ENCODE results near the gene FHL1. TPM values are rescaled to one million over a fixed set of nuclear protein-coding genes. Genes with fewer than 3 reads are reported as not detected.
A peak's percentile ranks its signal among the peaks of the same experiment; 100 is the strongest.

FHL1 gene
- total RNA-seq, 1 donor from 2014 or later: 1,867 TPM

GRCh38 chrX:136146614-136147314, 569 bp upstream of the FHL1 start:
- no peaks in the 10 kb centered on the region for H3K36me3 ChIP-seq
- no peak for TF ChIP-seq CTCF (IDR thresholded peaks at IDR 0.05; ENCODE audit: borderline replicate concordance)

DNA sequence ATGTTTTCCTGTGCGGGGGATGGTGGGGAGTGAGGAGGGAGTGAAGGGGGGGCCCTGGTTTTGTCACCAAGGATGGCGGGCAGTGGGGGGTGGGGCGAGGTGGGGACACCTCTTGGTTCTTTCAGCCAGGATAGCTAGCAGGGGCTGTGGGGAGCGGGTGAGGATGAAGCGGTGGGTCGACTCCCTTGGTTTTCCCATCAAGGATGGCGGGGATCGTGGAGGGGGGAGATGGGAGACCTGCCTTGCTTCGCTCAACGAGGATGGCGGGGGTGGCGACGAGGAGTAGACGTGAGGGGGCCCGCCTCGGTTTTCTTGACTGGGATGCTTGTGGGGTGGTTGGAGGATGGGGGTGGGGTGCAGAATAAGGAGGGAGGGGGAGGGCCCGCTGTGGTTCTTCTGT, 643 bp downstream of the FHL1 start:
- no peaks in the 10 kb centered on the region for H3K9me3 ChIP-seq (replicated peaks)
- intact Hi-C loops (cut with micrococcal nuclease): no loop called here
- no peaks in the 10 kb centered on the region for H3K27me3 ChIP-seq (ENCODE audit: low read depth)
- H3K36me3 ChIP-seq: no peaks in the 10 kb centered on the region
- no peak for DNase-seq
- no peak for TF ChIP-seq CTCF (IDR thresholded peaks at IDR 0.05; ENCODE audit: borderline replicate concordance)
- peak overlapping the region; percentile 81 for H3K4me3 ChIP-seq
- H3K4me1 ChIP-seq: peaks cover 23% of the 10 kb centered on the region
- H3K27ac ChIP-seq (replicated peaks): peak overlapping the region; percentile 94

More at GRCh38 chrX:136146614-136147314, 569 bp upstream of the FHL1 start:
- H3K27ac ChIP-seq (replicated peaks): peak overlapping the region; percentile 94
- no peaks in the 10 kb centered on the region for H3K27me3 ChIP-seq (ENCODE audit: low read depth)
- peaks cover 16% of the 10 kb centered on the region for H3K4me1 ChIP-seq
- H3K9me3 ChIP-seq (replicated peaks): no peaks in the 10 kb centered on the region
- intact Hi-C loops (cut with micrococcal nuclease): no loop called here
- H3K4me3 ChIP-seq: peak overlapping the region; percentile 81
- DNase-seq: peak; percentile 32

DNA sequence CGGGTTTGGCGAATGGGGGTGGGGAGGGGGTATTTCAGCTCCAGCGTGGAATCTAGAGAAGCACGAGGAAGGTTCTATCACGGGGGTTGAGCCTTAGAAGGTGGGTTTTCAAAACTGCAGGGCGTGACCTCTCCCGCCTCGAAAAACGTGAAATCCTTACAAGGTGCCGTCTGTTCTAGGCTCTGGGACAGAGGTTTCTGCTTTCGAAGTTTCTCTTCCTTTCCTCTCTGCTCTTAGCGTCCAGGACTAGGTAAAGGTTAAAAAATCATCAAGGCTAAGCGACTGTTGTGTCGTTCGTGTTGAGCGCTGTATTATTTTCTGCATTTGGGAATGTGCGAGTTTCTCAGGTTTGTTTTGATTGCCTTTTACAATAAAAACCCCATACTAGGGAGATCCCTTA, 1.1 kb downstream of the FHL1 start:
- TF ChIP-seq CTCF (IDR thresholded peaks at IDR 0.05; ENCODE audit: borderline replicate concordance): no peak
- no peak for DNase-seq
- intact Hi-C loops (cut with micrococcal nuclease): no loop called here
- peak overlapping the region; percentile 94 for H3K27ac ChIP-seq (replicated peaks)
- peak overlapping the region; percentile 81 for H3K4me3 ChIP-seq
- H3K4me1 ChIP-seq: peaks cover 25% of the 10 kb centered on the region
- no peaks in the 10 kb centered on the region for H3K27me3 ChIP-seq (ENCODE audit: low read depth)
- H3K36me3 ChIP-seq: no peaks in the 10 kb centered on the region
- no peaks in the 10 kb centered on the region for H3K9me3 ChIP-seq (replicated peaks)

- no peak for TF ChIP-seq CTCF (IDR thresholded peaks at IDR 0.05; ENCODE audit: borderline replicate concordance)
- intact Hi-C loops (cut with micrococcal nuclease): no loop called here
- Histone ChIP-seq H3K4me3 (peak overlapping the region; percentile 17), H3K27me3 (ENCODE audit: low read depth) (no peaks in the 10 kb centered on the region), H3K4me1 (peaks cover 82% of the 10 kb centered on the region), H3K9me3 (replicated peaks) (no peaks in the 10 kb centered on the region), H3K27ac (replicated peaks) (peak overlapping the region; percentile 54), H3K36me3 (no peaks in the 10 kb centered on the region)
- DNase-seq: no peak
Measured at GRCh38 chrX:136154998-136155397, 7.7 kb downstream of the FHL1 start.

DNA sequence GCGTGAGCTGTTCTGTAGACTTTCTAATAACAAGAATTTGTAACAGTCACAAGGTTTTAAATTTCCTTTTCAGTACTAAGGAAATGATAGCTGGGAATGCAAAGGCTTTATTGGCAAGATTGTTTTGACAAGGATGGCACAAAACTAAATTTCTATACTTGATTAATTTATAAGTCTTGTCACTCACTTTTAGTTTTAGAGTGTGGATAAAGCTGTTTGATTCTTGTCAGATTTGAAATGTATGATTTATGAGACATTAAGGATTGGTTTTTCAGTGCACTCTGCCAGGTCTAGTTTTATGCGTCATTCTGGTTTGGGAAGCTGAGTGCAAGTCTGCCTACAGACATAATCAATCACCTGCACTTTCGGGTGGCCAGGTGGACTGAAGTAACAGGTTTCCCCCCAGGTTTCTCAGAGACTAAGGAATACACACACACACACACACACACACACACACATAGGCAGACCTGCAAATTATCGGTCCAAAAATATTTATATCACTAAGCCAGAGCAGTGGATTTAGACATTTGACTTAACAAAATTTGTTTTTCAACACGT, 9.3 kb downstream of the FHL1 start:
- H3K27me3 ChIP-seq (ENCODE audit: low read depth): no peaks in the 10 kb centered on the region
- no peak for DNase-seq
- peak overlapping the region; percentile 51 for H3K27ac ChIP-seq (replicated peaks)
- no peak for TF ChIP-seq CTCF (IDR thresholded peaks at IDR 0.05; ENCODE audit: borderline replicate concordance)
- H3K4me3 ChIP-seq: no peak overlapping the region
- intact Hi-C loops (cut with micrococcal nuclease): no loop called here
- H3K36me3 ChIP-seq: no peaks in the 10 kb centered on the region
- peaks cover 86% of the 10 kb centered on the region for H3K4me1 ChIP-seq
- no peaks in the 10 kb centered on the region for H3K9me3 ChIP-seq (replicated peaks)
